ENCODE results near the gene TEAD2.
A peak's percentile ranks its signal among the peaks of the same experiment; 100 is the strongest.

The TEAD2 gene

GRCh38 chr19:49338691-49339300, 23.4 kb downstream of the TEAD2 start:
- H3K9ac ChIP-seq (ENCODE audit: low read depth in 1 of 2, low read length in 2 of 2): peak overlapping the region in 1 of 2 donors; percentile 50
- no peaks in the 10 kb centered on the region for H3K9me3 ChIP-seq (ENCODE audit: control insufficient read depth in 2 of 2, low read length in 2 of 2)
- H3K27ac ChIP-seq (ENCODE audit: low read depth in 2 of 2, low read length in 2 of 2): peak overlapping the region; percentile 63 to 82
- no peaks in the 10 kb centered on the region for H3K27me3 ChIP-seq (ENCODE audit: control insufficient read depth in 2 of 2, insufficient read depth in 2 of 2, low read length in 2 of 2)
- peak overlapping the region; percentile 51 to 68 for H3K4me3 ChIP-seq (ENCODE audit: low read length in 2 of 2)
- peaks cover 0 to 5% of the 10 kb centered on the region in 2 donors for H3K36me3 ChIP-seq (ENCODE audit: control insufficient read depth in 2 of 2, insufficient read depth in 2 of 2, low read length in 2 of 2)
- H3K4me1 ChIP-seq (ENCODE audit: control insufficient read depth in 2 of 2, insufficient read depth in 2 of 2, low read length in 2 of 2): peaks cover 4 to 18% of the 10 kb centered on the region in 2 donors

- H3K9me3 ChIP-seq (ENCODE audit: control insufficient read depth in 2 of 2, low read length in 2 of 2): no peaks in the 10 kb centered on the region
- peaks cover 0 to 5% of the 10 kb centered on the region in 2 donors for H3K36me3 ChIP-seq (ENCODE audit: control insufficient read depth in 2 of 2, insufficient read depth in 2 of 2, low read length in 2 of 2)
- H3K27ac ChIP-seq (ENCODE audit: low read depth in 2 of 2, low read length in 2 of 2): no peak overlapping the region
- no peak overlapping the region for H3K9ac ChIP-seq (ENCODE audit: low read depth in 1 of 2, low read length in 2 of 2)
- no peaks in the 10 kb centered on the region for H3K27me3 ChIP-seq (ENCODE audit: control insufficient read depth in 2 of 2, insufficient read depth in 2 of 2, low read length in 2 of 2)
- H3K4me1 ChIP-seq (ENCODE audit: control insufficient read depth in 2 of 2, insufficient read depth in 2 of 2, low read length in 2 of 2): peaks cover 4 to 18% of the 10 kb centered on the region in 2 donors
- peak overlapping the region; percentile 41 to 46 for H3K4me3 ChIP-seq (ENCODE audit: low read length in 2 of 2)
Measured at GRCh38 chr19:49338023-49338677, 24.1 kb downstream of the TEAD2 start.

- Histone ChIP-seq H3K4me3 (ENCODE audit: low read length in 2 of 2) (no peak overlapping the region), H3K27ac (ENCODE audit: low read depth in 2 of 2, low read length in 2 of 2) (no peak overlapping the region), H3K36me3 (ENCODE audit: control insufficient read depth in 2 of 2, insufficient read depth in 2 of 2, low read length in 2 of 2) (peaks cover 0 to 5% of the 10 kb centered on the region in 2 donors), H3K27me3 (ENCODE audit: control insufficient read depth in 2 of 2, insufficient read depth in 2 of 2, low read length in 2 of 2) (no peaks in the 10 kb centered on the region), H3K9me3 (ENCODE audit: control insufficient read depth in 2 of 2, low read length in 2 of 2) (no peaks in the 10 kb centered on the region), H3K4me1 (ENCODE audit: control insufficient read depth in 2 of 2, insufficient read depth in 2 of 2, low read length in 2 of 2) (peaks cover 4 to 18% of the 10 kb centered on the region in 2 donors), H3K9ac (ENCODE audit: low read depth in 1 of 2, low read length in 2 of 2) (no peak overlapping the region)
Measured at GRCh38 chr19:49337267-49338022, 24.8 kb downstream of the TEAD2 start.

- peak overlapping the region in 1 of 2 donors; percentile 1 for H3K4me3 ChIP-seq (ENCODE audit: low read length in 2 of 2)
Measured at GRCh38 chr19:49336482-49337266, 25.5 kb downstream of the TEAD2 start.

GRCh38 chr19:49335784-49336481, 26.3 kb downstream of the TEAD2 start:
- Histone ChIP-seq H3K36me3 (ENCODE audit: control insufficient read depth in 2 of 2, insufficient read depth in 2 of 2, low read length in 2 of 2) (no peaks in the 10 kb centered on the region), H3K27ac (ENCODE audit: low read depth in 2 of 2, low read length in 2 of 2) (peak overlapping the region; percentile 14 to 79), H3K9ac (ENCODE audit: low read depth in 1 of 2, low read length in 2 of 2) (peak overlapping the region; percentile 30 to 72), H3K4me1 (ENCODE audit: control insufficient read depth in 2 of 2, insufficient read depth in 2 of 2, low read length in 2 of 2) (peaks cover 4 to 18% of the 10 kb centered on the region in 2 donors), H3K4me3 (ENCODE audit: low read length in 2 of 2) (peak overlapping the region; percentile 46 to 75), H3K27me3 (ENCODE audit: control insufficient read depth in 2 of 2, insufficient read depth in 2 of 2, low read length in 2 of 2) (no peaks in the 10 kb centered on the region), H3K9me3 (ENCODE audit: control insufficient read depth in 2 of 2, low read length in 2 of 2) (no peaks in the 10 kb centered on the region)

More at GRCh38 chr19:49336482-49337266, 25.5 kb downstream of the TEAD2 start:
- H3K9ac ChIP-seq (ENCODE audit: low read depth in 1 of 2, low read length in 2 of 2): no peak overlapping the region
- H3K9me3 ChIP-seq (ENCODE audit: control insufficient read depth in 2 of 2, low read length in 2 of 2): no peaks in the 10 kb centered on the region
- H3K4me1 ChIP-seq (ENCODE audit: control insufficient read depth in 2 of 2, insufficient read depth in 2 of 2, low read length in 2 of 2): peaks cover 4 to 18% of the 10 kb centered on the region in 2 donors
- H3K27ac ChIP-seq (ENCODE audit: low read depth in 2 of 2, low read length in 2 of 2): no peak overlapping the region
- H3K27me3 ChIP-seq (ENCODE audit: control insufficient read depth in 2 of 2, insufficient read depth in 2 of 2, low read length in 2 of 2): no peaks in the 10 kb centered on the region
- H3K36me3 ChIP-seq (ENCODE audit: control insufficient read depth in 2 of 2, insufficient read depth in 2 of 2, low read length in 2 of 2): peaks cover 0 to 5% of the 10 kb centered on the region in 2 donors

GRCh38 chr19:49335071-49335783, 27.0 kb downstream of the TEAD2 start, which contains the start of gene CD37:
TSS of gene CD37 (plus strand) at chr19:49335406. CDS start at chr19:49335541, 135 bp downstream.
- H3K27ac ChIP-seq (ENCODE audit: low read depth in 2 of 2, low read length in 2 of 2): peak within 1 kb of the TSS; percentile 14 to 79
- no peaks in the 10 kb centered on the region for H3K36me3 ChIP-seq (ENCODE audit: control insufficient read depth in 2 of 2, insufficient read depth in 2 of 2, low read length in 2 of 2)
- no peaks in the 10 kb centered on the region for H3K9me3 ChIP-seq (ENCODE audit: control insufficient read depth in 2 of 2, low read length in 2 of 2)
- peaks cover 4 to 20% of the 10 kb centered on the region in 2 donors for H3K4me1 ChIP-seq (ENCODE audit: control insufficient read depth in 2 of 2, insufficient read depth in 2 of 2, low read length in 2 of 2)
- peak within 1 kb of the TSS; percentile 46 to 75 for H3K4me3 ChIP-seq (ENCODE audit: low read length in 2 of 2)
- no peaks in the 10 kb centered on the region for H3K27me3 ChIP-seq (ENCODE audit: control insufficient read depth in 2 of 2, insufficient read depth in 2 of 2, low read length in 2 of 2)
- peak within 1 kb of the TSS; percentile 30 to 72 for H3K9ac ChIP-seq (ENCODE audit: low read depth in 1 of 2, low read length in 2 of 2)

DNA sequence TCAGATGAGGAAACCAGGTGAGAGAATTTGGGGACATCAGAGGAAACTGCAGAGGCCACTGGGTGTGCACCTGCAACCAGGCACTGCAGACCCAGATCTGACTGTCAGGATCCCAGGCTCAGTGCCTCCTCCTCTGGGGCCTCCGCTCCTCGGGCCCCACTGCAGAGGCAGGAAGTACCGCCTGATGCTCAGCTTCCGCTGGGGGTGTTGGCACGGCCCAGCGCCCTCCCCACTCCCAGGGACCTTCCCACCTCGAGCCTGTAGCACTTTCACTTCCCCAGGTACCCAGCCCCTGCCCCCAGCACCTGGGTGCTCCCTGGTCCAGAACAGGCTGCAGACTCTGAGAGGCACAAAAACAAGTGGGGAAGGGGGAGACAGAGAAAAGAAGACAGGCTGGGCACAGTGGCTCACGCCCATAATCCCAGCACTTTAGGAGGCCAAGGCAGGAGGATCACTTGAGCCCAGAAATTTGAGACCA, 28.4 kb downstream of the TEAD2 start:
- Histone ChIP-seq H3K4me1 (ENCODE audit: control insufficient read depth in 2 of 2, insufficient read depth in 2 of 2, low read length in 2 of 2) (peaks cover 0 to 8% of the 10 kb centered on the region in 2 donors), H3K9ac (ENCODE audit: low read depth in 1 of 2, low read length in 2 of 2) (no peak overlapping the region), H3K36me3 (ENCODE audit: control insufficient read depth in 2 of 2, insufficient read depth in 2 of 2, low read length in 2 of 2) (no peaks in the 10 kb centered on the region), H3K4me3 (ENCODE audit: low read length in 2 of 2) (no peak overlapping the region), H3K27me3 (ENCODE audit: control insufficient read depth in 2 of 2, insufficient read depth in 2 of 2, low read length in 2 of 2) (no peaks in the 10 kb centered on the region), H3K9me3 (ENCODE audit: control insufficient read depth in 2 of 2, low read length in 2 of 2) (no peaks in the 10 kb centered on the region), H3K27ac (ENCODE audit: low read depth in 2 of 2, low read length in 2 of 2) (peak overlapping the region in 1 of 2 donors; percentile 65)

DNA sequence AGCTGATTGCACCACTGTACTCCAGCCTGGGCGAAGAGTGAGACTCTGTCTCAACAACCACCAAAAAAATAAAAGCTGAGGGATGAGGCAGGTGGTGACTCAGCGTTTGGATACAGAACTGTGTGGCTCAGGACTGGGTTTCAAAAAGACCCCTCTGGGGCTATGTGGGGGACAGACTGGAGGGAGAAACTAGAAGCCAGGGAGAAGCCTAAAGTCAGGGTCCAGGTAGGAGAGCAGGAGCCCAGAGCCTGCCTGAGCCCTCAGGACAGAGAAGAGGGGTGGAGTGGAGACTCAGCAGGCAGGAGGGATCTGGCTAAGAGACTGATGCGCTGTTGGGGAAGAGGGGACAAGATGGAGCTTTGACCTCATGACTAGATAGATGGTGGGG, 28.8 kb downstream of the TEAD2 start:
- peak overlapping the region in 1 of 2 donors; percentile 65 for H3K27ac ChIP-seq (ENCODE audit: low read depth in 2 of 2, low read length in 2 of 2)
- H3K4me1 ChIP-seq (ENCODE audit: control insufficient read depth in 2 of 2, insufficient read depth in 2 of 2, low read length in 2 of 2): peaks cover 0 to 5% of the 10 kb centered on the region in 2 donors
- H3K27me3 ChIP-seq (ENCODE audit: control insufficient read depth in 2 of 2, insufficient read depth in 2 of 2, low read length in 2 of 2): no peaks in the 10 kb centered on the region
- H3K9me3 ChIP-seq (ENCODE audit: control insufficient read depth in 2 of 2, low read length in 2 of 2): no peaks in the 10 kb centered on the region
- no peak overlapping the region for H3K4me3 ChIP-seq (ENCODE audit: low read length in 2 of 2)
- no peaks in the 10 kb centered on the region for H3K36me3 ChIP-seq (ENCODE audit: control insufficient read depth in 2 of 2, insufficient read depth in 2 of 2, low read length in 2 of 2)
- no peak overlapping the region for H3K9ac ChIP-seq (ENCODE audit: low read depth in 1 of 2, low read length in 2 of 2)

All from mucosa of rectum (tissue), 2 donors.